ENCODE results near the gene HIVEP3.

The HIVEP3 gene

DNA sequence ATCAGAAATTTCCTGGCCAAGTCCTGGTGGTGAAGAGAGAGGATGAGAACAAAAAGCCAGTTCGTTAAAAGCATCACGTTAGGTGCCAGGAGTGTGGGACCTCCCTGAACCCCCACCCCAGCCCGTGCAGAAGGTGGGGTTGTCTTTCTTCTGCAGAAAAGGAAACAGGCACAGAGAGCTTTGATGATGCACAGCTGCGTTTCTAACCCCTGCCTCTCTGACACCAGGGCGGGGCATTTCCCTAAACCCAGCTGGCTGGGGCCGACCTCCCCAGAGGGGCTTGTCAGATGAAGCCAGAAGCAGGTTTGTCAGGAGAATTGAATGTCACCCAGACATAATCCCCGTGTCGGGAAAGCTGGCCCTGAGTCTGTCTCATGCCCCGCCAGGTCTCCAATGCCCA is 244.9 kb downstream of the HIVEP3 start:
- DNase-seq (ENCODE audit: low read depth in 2 of 2, low spot score in 1 of 2), result no peak

DNA sequence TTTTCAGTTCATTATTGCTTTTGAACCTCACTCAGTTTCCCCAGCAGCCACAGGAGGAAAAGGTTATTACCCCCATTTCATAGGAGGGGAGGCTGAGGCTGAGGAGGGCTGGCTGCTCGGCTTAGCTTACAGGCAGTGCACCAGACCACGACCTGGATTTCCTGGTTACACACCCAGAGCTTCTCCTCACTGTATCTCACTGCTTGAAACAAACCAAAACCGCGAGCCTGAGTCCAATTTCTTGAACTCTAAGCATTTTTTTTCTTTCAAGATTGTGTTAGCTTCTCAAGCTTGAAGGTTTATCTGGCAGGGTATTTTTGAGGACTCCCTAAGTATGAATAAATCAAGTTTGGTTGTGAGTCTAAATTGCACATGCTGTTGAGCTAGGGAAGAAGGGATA is 245.3 kb downstream of the HIVEP3 start:
- no peak for DNase-seq (ENCODE audit: low read depth in 2 of 2, low spot score in 1 of 2)

DNA sequence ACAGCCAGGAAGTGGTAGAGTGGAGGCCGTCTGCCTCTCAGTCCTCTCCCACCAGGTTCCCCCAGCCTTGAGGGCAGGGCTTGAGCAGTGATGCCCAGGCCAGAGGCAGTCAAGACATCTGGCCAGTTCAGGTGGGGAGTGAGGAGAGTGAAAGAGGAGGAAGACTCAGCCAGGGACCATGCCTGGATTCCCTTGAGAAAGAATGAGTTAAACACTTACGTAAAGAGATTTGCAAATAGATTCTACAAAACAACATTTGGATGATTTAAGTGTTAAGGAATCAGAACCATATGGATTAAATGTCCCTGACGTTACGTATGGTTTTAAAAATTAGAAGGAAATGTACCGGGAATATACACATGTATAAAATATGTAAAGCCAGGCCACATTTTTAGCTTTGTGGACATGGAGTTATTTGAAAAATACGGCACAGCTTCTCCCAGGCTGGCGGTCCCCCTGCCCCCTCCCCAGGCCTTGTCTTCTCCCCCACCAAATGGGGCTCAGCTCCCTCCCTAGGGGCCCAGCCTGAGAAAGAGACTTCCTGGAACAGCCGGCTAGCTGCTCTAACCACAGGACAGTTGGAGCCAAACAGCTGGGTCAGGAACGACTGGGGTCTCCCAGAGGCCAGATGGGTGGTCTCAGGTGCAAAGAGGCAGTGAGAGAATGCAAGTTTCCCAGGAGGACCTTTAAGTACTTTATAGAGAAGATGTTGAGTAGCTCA is 245.9 kb downstream of the HIVEP3 start:
- DNase-seq (ENCODE audit: low read depth in 2 of 2, low spot score in 1 of 2), result no peak

DNA sequence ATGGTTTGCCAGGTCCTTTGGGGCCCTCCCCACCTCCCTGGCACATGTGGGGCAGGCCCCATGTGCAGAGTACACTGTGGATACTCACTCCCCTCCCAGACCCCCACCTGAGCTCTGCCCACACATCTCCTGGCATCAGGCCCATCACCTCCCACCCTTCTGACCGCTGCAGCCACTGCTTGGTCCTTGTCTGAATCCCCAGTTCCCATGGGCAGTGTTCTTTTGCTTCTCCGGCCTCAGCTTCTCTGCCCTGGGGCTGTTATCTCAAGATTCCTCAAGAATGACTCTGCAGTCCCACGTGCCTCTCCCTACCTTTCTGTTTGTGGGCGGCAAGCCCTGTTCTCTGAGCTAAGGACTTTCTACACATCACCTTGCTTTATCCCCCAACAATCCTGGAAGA is 246.5 kb downstream of the HIVEP3 start:
- DNase-seq (ENCODE audit: low read depth in 2 of 2, low spot score in 1 of 2), result no peak

DNA sequence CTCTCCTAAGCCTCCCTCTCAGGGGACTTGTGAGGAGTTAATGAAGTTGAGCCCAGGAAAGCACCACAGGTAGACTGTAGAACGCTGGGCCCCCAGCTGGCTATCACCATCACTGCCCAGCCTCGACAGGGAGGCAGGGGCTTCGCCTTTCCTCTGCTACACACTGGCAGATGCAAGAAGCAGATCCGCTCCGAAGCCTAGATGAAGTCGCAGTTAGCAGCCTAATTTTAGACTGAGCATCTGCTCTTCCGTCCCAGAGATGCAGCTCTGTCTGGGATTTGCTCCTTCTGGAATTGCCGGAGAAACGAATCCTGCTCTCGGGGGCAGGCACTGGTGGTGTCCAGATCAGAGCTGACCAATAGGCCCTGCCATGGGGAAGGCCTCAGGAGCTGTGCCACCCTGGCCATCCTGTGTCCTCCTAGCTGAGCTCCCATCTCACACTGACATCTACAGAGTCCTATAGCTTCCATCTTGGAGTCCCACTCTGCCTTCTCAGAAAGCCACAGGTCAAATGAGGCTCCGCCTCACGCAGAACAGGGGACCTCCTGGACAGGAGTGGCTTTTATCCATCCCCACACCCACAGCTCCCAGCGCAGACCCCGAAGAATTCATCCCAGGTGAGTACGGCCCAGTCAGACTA is 247.5 kb downstream of the HIVEP3 start:
- no peak for DNase-seq (ENCODE audit: low read depth in 2 of 2, low spot score in 1 of 2)

DNA sequence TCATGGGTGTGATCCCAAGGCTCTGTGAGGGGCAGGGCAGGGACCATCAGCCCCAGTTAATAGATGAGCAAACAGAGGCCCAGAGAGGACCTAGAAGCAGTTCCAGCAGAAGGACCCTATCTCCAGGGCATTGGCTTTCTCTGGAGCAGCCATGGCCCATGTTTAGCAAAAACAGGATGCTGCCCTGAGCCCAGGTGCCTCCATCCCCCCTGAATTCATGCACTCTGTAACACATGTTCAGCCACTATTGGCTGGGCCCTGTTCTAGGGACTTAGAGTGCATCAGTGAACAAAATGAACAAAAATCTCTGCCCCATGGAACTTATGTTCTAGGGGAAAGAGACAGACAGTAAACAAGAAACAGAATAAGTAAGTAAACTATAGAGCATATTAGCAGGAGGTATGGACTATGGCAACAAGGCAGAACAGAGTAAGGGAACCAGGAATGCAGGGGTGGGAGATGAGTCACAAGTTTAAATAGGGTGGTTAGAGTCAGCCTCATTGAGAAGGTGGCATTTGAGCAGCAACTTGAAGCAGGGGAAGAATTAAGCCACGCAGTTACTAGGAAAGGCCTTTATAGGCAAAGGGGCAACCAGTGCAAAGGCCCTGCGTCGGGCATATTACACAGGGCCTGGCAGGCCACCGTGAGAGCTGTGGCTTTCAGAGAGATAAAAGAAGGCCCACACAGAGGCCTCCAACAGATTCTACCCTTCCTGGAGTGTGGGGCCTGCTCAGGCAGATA is 248.3 kb downstream of the HIVEP3 start:
- DNase-seq (ENCODE audit: low read depth in 2 of 2, low spot score in 1 of 2), result no peak

DNA sequence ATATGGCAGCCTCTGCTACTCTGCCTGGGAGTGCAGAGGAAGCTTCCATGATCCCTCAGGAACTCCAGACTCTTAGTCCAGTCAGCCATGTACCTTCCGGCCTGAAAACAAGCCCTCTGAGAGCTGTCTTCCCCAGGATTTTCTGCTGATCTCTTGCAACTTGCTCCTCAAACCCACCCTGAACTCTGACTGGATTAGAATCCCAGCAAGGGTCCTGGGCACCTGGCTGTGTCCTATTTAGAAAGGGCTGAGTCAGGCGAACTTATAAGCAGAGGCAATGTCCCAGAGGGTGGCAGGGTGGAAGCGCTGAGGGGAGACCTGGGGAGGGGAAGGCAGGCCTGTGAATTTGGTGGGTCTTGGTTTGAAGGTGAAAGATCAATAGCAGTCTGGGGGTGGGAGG is 249.8 kb downstream of the HIVEP3 start:
- no peak for DNase-seq (ENCODE audit: low read depth in 2 of 2, low spot score in 1 of 2)

DNA sequence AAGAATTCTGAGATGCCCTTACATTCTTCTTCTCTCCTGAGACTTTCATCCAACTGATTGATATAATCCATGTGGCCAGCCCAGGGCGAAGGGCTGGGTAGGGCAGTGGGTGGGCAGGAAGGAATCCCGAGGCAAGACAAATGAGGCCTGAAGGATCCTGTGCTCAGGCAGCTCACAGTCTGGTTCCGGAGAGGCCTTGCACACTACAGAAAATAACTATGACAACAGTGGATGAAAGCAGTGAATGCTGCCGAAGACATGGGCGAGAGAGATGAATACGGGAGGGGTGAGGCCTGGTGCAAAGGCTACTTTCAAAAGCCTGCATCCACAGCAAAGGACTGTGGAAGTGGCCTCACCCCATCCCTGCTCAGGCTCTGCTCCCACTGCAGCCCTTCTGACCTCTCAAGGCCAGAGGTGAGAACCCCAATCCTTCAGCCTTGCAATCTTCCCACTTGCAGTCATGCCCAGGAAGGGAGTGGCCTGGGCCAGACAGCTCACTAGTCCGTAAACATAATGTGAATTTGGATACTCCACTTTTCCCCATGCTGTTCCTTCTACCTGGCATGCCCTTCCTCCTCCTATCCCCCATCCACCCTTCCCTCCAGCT is 250.6 kb downstream of the HIVEP3 start:
- no peak for DNase-seq (ENCODE audit: low read depth in 2 of 2, low spot score in 1 of 2)

DNA sequence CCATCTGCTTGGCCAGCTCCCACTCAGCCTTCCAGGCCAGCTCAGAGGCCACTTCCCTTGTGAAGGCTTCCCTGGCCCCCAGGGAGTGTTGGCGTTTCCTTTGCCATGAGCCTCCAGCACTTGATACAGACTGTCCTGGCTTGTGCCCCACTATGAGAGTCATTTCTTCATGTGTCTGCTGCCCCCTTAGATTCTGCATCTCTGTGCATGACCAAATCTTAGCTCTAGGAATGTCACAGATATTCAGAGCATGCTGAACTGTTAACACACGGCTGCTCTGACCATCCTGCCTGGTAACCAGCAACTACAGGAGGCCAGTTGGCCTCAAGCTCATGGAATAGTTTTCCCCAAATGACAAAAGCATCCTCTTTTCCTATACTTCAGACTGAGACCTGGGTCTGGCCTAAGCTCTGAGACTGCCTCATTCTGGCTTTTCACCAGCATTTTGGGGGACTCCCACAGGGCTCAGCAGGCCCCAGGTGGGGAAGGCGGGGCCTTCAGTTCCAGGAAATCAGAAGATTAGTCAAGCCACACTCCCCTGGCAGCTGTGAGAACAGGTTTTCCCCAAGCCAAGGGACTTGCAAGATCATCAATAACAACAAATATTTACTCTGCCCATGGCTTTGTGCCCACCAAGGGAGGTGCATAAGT is 251.6 kb downstream of the HIVEP3 start:
- DNase-seq (ENCODE audit: low read depth in 2 of 2, low spot score in 1 of 2), result no peak

DNA sequence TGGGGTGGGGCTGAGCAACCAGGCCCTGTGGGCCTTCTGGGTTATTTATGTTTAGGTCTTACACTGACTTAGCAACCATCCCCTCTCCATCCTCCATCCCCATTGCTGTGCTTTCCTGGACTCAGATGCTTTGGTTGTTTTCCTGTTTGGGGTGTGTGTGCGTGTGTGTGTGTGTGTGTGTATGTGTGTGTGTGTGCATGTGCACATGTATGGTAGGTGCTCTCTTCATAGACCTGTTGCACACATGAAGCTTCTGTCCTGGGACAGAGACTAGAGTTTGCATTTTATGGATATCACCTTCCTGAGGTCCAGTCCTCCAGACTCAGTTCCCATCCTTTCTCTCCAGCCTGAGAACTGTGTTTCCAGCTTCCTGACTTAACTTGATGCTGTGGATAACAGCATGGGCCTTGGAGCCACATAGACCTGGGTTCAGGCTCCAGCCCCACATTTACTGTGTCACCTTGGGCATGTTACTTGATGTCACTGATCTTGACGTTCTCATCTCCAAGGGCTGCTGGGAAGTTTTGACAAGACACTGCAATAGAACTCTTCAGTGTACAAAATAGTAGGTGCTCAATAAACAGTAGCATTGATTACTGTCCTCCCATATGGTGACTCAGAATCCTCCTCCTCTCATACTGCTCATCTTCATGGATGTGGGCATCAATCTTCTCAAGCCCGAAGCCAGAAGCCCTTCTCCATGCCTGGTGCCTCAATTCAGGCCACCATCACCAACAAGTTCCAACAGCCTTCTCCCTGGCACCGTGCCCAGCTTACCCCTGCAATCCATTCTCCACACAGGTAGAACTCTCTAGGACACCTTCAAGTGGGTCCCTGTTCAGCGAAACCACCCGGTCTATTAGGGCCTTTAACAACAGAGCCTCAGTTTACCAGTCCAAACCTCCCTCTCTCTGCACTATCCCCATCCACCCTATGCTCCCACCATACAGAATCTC is 252.5 kb downstream of the HIVEP3 start:
- no peak for DNase-seq (ENCODE audit: low read depth in 2 of 2, low spot score in 1 of 2)

DNA sequence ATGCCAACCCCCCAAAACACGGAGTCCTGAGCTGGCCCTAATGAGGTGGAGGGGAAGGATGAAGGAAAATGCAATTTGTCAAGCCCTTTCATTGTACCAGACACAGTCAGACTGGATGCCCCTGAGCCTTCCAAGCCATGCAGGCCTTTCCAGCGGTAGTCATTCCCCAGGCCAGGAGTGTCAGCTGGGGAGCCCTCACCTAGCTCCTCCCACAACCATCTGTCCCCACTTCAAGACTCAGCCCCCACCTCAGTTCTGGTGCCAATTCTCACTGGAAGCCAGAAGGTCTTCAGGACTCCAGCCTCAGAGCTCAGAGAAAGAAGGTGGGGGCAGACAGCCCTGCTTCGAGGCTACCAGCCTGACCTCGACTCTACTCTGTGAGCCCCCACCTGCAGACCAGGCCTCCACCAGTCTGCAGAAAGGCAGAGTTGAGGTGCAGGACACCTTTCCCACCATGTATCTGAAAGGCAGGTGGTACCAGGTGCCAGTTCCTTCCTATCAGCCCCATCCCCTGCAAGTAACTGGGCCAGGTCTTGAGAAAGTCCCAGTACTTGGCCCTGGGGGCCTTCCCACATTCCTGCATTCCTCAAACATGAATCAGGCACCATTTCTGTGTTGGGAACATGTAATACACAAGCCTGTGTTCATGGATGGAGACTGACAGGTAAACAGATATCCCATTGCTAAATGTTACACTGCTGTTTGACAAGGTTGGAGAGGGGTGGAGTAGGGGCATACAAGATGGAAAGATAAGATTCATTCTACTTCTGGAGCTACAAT is 253.7 kb downstream of the HIVEP3 start:
- no peak for DNase-seq (ENCODE audit: low read depth in 2 of 2, low spot score in 1 of 2)

DNA sequence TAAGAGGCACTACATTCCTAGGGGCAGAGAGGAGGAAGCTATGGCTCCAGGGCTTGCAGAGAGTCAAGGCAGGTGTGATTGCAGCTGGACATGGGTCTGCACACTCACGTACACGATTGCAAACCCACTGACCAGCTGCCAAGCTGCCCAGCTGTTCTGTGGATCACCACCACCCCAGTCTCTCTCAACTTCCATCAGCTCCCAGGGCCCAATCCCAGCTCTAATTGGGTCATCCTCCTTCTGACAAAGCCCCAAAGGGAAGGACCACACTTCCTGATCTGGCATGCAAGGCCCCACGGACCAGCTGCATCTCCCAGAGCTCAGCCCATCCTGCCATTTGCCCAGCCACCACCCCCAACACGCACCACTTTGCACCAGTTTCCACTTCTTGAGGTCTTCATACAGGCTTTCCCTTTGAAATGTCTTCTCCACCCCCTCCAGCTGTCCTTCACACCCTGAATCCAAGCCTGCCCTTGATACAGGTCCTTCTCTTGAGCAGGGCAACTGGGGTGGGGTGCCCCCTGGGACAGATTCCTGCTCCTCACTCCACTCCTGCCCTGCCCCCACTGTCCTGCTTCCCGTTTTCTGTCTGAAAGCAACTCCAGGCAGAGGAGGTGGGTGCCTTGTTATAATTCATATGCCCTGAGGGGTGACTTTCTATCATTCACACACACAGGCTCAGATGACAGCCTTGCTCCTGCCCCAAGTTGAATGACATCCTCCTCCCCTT is 254.9 kb downstream of the HIVEP3 start:
- no peak for DNase-seq (ENCODE audit: low read depth in 2 of 2, low spot score in 1 of 2)

DNA sequence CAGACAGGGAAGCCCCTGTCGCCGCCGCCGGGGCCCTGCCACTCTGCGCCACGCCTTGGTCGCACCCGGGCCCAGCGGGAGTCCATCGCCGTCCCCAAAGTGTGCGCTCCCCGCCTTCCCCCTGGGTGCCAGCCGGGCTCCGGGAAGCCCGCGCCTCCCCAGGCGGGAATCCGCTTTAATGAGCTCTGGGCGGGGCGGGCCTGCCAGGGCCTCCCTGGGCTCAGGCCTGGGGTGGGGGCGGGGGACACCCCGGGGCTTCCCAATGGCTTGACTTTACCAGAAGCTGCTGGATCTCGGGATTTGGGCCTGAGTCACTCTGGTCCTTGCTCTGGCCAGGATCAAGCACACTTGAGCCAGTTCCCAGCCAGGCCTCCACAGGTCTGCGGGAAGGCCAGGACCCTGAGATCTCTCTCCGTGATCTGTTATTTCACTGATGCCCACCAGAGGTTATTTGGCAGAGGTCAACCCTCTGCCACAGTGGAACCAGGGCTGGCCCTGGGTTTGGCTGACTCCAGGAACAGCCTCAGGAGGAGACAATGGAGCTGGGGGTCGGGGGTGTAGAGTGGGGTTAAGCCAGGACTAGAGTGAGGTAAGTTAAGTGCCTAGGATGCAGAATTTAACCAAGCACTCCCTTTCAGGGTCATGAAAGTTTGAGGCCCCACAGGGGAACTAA is 255.8 kb downstream of the HIVEP3 start:
- DNase-seq (ENCODE audit: low read depth in 2 of 2, low spot score in 1 of 2), result no peak

DNA sequence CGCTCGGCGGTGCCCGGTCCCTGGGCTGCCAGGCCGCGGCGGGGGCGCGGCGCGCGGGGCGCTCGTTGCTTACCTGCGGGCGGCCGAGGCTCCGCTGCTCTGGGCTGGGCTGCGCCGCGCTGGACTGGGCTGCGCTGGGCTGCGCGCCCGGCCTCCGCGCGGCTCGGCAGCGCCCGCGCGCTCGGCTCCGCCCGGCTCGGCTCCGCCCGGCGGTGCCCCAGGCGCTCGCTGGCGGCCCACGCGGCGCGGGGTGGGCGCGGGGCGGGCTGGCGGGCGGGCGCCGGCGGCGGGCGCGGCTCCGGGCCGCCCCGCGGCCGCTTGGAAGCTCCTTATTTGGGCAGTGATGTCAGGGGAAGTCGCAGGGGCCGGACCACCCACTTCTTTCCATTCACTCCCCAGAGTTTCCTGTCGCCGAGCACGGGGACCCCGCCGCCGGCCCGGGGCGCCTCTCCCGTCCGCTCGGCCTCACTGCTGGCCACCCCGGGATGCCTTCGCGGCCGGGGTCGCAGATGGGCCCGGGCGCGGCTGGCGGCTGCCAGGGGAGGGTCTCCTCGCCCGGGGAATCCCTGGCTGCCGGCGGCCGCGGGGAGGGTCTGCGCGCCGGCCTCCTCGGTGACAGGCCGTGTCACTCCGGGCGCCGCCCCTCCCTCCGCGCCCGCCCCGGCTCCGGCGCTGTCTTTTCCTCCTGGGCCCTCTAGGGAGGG is 256.5 kb downstream of the HIVEP3 start:
- peak; percentile 35 to 61 for DNase-seq (ENCODE audit: low read depth in 2 of 2, low spot score in 1 of 2)

DNA sequence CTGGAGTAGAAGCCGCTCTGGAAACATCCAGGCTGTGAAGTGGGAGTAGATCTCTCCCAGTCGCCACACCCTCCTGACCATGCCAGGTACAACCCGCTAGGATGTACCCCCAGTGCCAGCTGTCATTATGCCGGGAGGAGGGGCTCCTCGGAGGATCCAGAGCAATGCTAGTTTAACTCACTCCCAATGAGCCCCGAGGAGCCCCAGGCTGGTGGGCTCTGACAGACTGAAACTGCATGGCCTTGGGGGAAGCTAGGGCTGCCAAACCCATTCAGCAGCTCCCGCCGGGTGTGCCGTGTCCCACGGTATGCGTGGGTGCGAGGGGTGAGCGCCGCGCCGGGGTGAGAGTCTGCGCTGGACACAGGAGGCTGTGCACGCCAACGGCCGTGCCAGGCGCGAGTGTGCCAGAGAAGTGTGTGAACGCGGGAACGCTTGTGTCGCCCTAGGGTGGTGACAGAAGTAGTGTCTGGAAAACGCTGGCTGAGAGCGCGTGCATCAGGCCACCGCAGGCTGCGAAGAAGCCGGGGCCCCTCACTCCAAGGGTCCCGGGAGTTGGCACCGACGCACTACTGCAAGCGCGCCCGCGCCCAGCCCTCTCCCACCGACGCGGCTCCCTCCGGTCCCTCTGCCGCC is 257.2 kb downstream of the HIVEP3 start:
- DNase-seq (ENCODE audit: low read depth in 2 of 2, low spot score in 1 of 2), result no peak

DNA sequence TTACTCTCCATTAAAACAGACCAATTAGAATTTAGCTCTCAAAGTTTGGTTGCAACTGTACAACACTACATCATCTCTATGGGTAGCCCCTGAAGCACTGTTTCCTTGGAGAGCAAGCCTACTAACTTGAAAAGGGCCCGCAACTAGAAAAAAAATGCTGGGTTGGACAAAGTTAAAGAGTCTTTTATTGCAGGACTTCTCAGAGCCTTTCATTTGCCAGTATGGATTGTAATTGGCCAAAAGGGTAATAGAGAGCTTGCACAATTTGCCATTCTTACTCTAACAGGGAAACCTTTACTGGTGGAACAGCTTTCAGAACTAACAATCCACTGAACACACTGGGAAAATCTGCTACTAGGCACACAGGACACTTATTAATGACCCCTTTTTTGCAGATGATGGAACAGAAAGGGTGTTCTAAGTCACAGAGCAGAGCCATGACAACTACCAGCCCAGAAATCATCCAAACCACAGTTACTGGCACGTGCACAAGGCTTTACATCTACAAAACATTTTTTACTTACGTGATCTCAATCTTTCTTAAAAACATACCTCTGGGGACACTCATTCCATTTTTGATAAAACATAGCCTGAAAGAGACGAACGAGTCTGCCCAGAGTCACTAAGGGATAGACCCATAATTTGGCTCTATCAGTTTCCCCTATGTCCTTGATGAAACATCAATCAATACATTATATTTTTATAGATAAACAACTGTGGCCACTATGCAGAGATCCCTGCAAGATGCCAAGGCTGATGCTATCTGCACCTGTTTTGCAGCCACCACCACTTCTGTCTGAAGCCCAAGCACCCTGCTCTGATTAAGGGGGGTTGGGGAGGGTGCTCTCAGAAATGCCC is 257.9 kb downstream of the HIVEP3 start:
- no peak for DNase-seq (ENCODE audit: low read depth in 2 of 2, low spot score in 1 of 2)
